A673 (cell line): ENCODE results near the gene GGTA1. TPM values are rescaled to one million over a fixed set of nuclear protein-coding genes. Genes with fewer than 3 reads are reported as not detected.

Experiments used
- BruUV-seq: library from RNA; stranded (reverse); fragments of 400-500 nt; replicated peaks from 2 replicates; lab custom pipeline; 2021; lab: Mats Ljungman, UMichigan
- CTCF ChIA-PET: fragments of 300-600 bp; sonication (Branson Sonifier 250); formaldehyde crosslinking; loops from one replicate; lab custom pipeline; 2022; ENCODE audit warnings: antibody characterized with exemption; lab: Charles Lee
- POLR2A ChIA-PET: fragments of 300-600 bp; sonication (Branson Sonifier 250); formaldehyde crosslinking; loops from one replicate; lab custom pipeline; 2022; ENCODE audit warnings: antibody characterized with exemption; ENCODE audit not compliant: low non-redundant PET; lab: Charles Lee
- DNase-seq: peaks from one replicate; pipeline ENCODE4 v3.0.0-alpha.2; 2015; ENCODE audit warnings: low spot score
- H3K27ac ChIP-seq: fragments of 200-600 bp; sonication (generic); 2 replicates; pipeline ENCODE4 v1.5.1; 2016; ENCODE audit warnings: mixed run types, low read depth, mild to moderate bottlenecking, mixed read lengths, antibody characterized with exemption, low read length; ENCODE audit not compliant: poor library complexity, severe bottlenecking
- H3K27me3 ChIP-seq: fragments of 200-600 bp; sonication (generic); replicated peaks from 2 replicates; pipeline ENCODE4 v1.6.1; 2017; ENCODE audit warnings: mixed run types, low read depth, mild to moderate bottlenecking, mixed read lengths, antibody characterized with exemption, low read length; ENCODE audit not compliant: insufficient read depth, poor library complexity
- H3K36me3 ChIP-seq: fragments of 200-600 bp; sonication (generic); 2 replicates; pipeline ENCODE4 v1.6.1; 2016; ENCODE audit warnings: mixed run types, mild to moderate bottlenecking, mixed read lengths, antibody characterized with exemption, low read length; ENCODE audit not compliant: insufficient read depth, poor library complexity, severe bottlenecking
- H3K4me1 ChIP-seq: fragments of 200-600 bp; sonication (generic); 2 replicates; pipeline ENCODE4 v1.6.1; 2017; ENCODE audit warnings: mixed run types, mild to moderate bottlenecking, mixed read lengths, antibody characterized with exemption, low read length; ENCODE audit not compliant: insufficient read depth, poor library complexity, severe bottlenecking
- H3K4me3 ChIP-seq: fragments of 200-600 bp; sonication (generic); 2 replicates; pipeline ENCODE4 v1.5.1; 2016; ENCODE audit warnings: low read depth, mixed run types, mild to moderate bottlenecking, mixed read lengths, low read length; ENCODE audit not compliant: poor library complexity, severe bottlenecking
- H3K9me3 ChIP-seq: fragments of 200-600 bp; sonication (generic); 2 replicates; pipeline ENCODE4 v1.6.1; 2016; ENCODE audit warnings: mixed run types, low read depth, mild to moderate bottlenecking, mixed read lengths, antibody characterized with exemption, low read length; ENCODE audit not compliant: poor library complexity, severe bottlenecking
- EZH2 ChIP-seq: fragments of 200-600 bp; sonication (generic); IDR thresholded peaks from 2 replicates; pipeline ENCODE4 v1.6.1; 2017; ENCODE audit warnings: borderline replicate concordance, low read depth, mild to moderate bottlenecking, mixed read lengths, antibody characterized with exemption, low read length; ENCODE audit not compliant: poor library complexity, severe bottlenecking
- intact Hi-C: fragments of 100-400 bp; cut with micrococcal nuclease; formaldehyde crosslinking; loops from one replicate; pipeline ENCODE4 v1.10.0; 2022; ENCODE audit not compliant: unreplicated experiment
- total RNA-seq: library from RNA; stranded (reverse); gene quantifications from 2 replicates; pipeline ENCODE4 v1.2.3, GENCODE V29; 2021
- TF ChIP-seq, protein P1 (sequence below): fragments of 300-800, 200-600 bp; sonication (generic); conservative IDR thresholded peaks from 2 replicates; pipeline ENCODE4 v1.5.1; 2017; ENCODE audit warnings: low read depth, mild to moderate bottlenecking, antibody characterized with exemption, low read length, moderate library complexity, mixed read lengths

Gene GGTA1
- total RNA-seq, 1 experiment from 2014 or later = not detected

GRCh38 chr9:121545150-121545874 is 45.7 kb upstream of the GGTA1 start:
- BruUV-seq = no TSS peak
- intact Hi-C loops = loop anchor here (5.0 kb wide), 1 partner anchor 807 kb away; no protein-coding TSS in a partner anchor
- DNase-seq = no peak
- no peak overlapping the region for H3K4me3 ChIP-seq
- H3K36me3 ChIP-seq = no peaks in the 10 kb centered on the region
- POLR2A ChIA-PET = interaction anchor here (0.5 kb wide), 1 partner anchor 14 kb away, joined by 12 read pairs; no protein-coding TSS in a partner anchor
- peaks cover 4% of the 10 kb centered on the region for H3K4me1 ChIP-seq
- no peak overlapping the region for H3K27ac ChIP-seq
- TF ChIP-seq EZH2 = no peak
- TF ChIP-seq, protein P1, sequence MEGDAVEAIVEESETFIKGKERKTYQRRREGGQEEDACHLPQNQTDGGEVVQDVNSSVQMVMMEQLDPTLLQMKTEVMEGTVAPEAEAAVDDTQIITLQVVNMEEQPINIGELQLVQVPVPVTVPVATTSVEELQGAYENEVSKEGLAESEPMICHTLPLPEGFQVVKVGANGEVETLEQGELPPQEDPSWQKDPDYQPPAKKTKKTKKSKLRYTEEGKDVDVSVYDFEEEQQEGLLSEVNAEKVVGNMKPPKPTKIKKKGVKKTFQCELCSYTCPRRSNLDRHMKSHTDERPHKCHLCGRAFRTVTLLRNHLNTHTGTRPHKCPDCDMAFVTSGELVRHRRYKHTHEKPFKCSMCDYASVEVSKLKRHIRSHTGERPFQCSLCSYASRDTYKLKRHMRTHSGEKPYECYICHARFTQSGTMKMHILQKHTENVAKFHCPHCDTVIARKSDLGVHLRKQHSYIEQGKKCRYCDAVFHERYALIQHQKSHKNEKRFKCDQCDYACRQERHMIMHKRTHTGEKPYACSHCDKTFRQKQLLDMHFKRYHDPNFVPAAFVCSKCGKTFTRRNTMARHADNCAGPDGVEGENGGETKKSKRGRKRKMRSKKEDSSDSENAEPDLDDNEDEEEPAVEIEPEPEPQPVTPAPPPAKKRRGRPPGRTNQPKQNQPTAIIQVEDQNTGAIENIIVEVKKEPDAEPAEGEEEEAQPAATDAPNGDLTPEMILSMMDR = no peak
- no peaks in the 10 kb centered on the region for H3K27me3 ChIP-seq
- CTCF ChIA-PET = interaction anchor here (0.6 to 1.2 kb wide), 10 partner anchors 11 to 805 kb away, joined by 3 to 11 read pairs (median 3); no protein-coding TSS in a partner anchor
- no peaks in the 10 kb centered on the region for H3K9me3 ChIP-seq

DNA sequence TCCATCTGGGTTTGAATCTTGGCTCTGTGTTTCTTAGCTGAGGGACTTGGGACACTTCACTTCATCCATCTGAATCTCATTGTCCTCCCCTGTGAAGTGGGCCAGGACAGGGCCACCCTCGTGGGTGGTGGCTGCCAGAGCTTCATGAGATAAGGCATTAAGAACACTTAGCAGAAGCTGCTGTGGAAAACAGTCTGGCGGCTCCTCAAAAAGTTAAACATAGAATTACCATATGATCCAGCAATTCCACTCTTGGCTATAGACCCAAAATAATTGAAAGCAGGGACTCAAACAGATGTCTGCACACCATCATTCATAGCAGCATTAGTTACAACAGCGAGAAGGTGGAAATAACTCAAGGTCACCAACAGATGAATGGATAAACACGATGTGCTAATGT is 42.4 kb upstream of the GGTA1 start:
- no peak for DNase-seq
- Histone ChIP-seq H3K27ac (no peak overlapping the region), H3K27me3 (no peaks in the 10 kb centered on the region), H3K36me3 (no peaks in the 10 kb centered on the region), H3K9me3 (no peaks in the 10 kb centered on the region), H3K4me3 (no peak overlapping the region), H3K4me1 (peaks cover 4% of the 10 kb centered on the region)
- CTCF ChIA-PET = no interaction called here
- POLR2A ChIA-PET = no interaction called here
- TF ChIP-seq, protein P1 = no peak
- no peak for TF ChIP-seq EZH2
- BruUV-seq = no TSS peak
- intact Hi-C loops = no loop called here

DNA sequence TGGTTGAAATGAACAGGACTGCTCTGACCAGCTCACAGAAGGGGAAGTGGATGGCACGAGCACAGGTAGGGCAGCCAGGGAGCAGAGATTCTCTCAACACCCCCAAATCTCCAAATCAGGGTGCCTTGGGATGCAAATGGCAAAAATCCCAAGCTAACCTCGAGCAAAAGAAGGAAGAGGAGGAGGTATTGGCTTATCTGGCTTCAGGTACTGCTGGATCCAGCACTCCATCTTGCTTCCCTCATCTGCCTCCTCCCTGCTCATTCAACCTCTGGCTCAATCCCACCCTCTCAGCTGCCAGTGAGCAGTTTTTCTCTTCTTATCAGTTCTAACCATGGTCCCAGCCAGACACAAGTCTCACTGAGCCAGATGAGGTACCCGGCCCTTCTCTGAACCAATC is 41.6 kb upstream of the GGTA1 start:
- DNase-seq = no peak
- CTCF ChIA-PET = interaction anchor here (0.5 kb wide), 1 partner anchor 94 kb away, joined by 3 read pairs; no protein-coding TSS in a partner anchor
- H3K36me3 ChIP-seq = no peaks in the 10 kb centered on the region
- no TSS peak for BruUV-seq
- peaks cover 4% of the 10 kb centered on the region for H3K4me1 ChIP-seq
- no peak for TF ChIP-seq EZH2
- TF ChIP-seq, protein P1 = no peak
- intact Hi-C loops = no loop called here
- POLR2A ChIA-PET = no interaction called here
- H3K27ac ChIP-seq = no peak overlapping the region
- H3K9me3 ChIP-seq = no peaks in the 10 kb centered on the region
- no peaks in the 10 kb centered on the region for H3K27me3 ChIP-seq
- H3K4me3 ChIP-seq = no peak overlapping the region
